IMR-90 (cell line): ENCODE data around the gene TRIO.

ENCODE experiments used
- MAZ ChIP-seq: IDR thresholded peaks from 2 replicates; pipeline ENCODE4 v1.6.1; 2012; ENCODE audit warnings: low read depth, mild to moderate bottlenecking, low read length, improper control_type of control experiment, moderate library complexity, borderline replicate concordance
- POLR2A ChIP-seq: IDR thresholded peaks from 2 replicates; pipeline ENCODE4 v1.6.1; 2012; ENCODE audit warnings: mild to moderate bottlenecking, low read depth, low read length
- TF ChIP-seq, protein P1 (sequence below): conservative IDR thresholded peaks from 2 replicates; pipeline ENCODE4 v1.5.1; 2012; ENCODE audit warnings: mild to moderate bottlenecking, low read depth, low read length, improper control_type of control experiment

DNA sequence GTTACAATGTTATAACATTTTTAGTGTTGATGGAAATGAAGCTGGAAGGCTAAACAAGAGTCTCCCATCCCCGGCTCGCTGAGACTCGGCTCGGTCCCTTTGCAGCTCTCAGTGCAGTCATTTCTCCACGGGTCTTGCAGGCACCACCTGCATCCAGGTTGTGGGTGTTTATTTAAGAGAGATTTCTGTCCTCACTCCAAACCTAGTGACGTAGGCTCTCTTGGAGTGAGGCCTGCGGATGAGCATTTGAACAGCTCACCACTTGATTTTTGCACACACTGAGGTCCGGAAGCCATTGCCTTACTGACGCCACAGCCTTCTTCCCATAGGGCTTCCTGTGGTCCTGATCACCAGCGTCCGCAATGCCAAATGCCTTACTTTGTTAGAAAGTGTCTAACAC lies 240.8 kb downstream of the TRIO start:
- TF ChIP-seq, protein P1, sequence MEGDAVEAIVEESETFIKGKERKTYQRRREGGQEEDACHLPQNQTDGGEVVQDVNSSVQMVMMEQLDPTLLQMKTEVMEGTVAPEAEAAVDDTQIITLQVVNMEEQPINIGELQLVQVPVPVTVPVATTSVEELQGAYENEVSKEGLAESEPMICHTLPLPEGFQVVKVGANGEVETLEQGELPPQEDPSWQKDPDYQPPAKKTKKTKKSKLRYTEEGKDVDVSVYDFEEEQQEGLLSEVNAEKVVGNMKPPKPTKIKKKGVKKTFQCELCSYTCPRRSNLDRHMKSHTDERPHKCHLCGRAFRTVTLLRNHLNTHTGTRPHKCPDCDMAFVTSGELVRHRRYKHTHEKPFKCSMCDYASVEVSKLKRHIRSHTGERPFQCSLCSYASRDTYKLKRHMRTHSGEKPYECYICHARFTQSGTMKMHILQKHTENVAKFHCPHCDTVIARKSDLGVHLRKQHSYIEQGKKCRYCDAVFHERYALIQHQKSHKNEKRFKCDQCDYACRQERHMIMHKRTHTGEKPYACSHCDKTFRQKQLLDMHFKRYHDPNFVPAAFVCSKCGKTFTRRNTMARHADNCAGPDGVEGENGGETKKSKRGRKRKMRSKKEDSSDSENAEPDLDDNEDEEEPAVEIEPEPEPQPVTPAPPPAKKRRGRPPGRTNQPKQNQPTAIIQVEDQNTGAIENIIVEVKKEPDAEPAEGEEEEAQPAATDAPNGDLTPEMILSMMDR, result no peak
- TF ChIP-seq MAZ, result no peak
- no peak for TF ChIP-seq POLR2A
